Measurements from ENCODE around the gene CELSR1. TPM values are rescaled to one million over a fixed set of nuclear protein-coding genes. Genes with fewer than 3 reads are reported as not detected.
A peak's percentile ranks its signal among the peaks of the same experiment; 100 is the strongest.

The CELSR1 gene
- total and polyA plus RNA-seq, 2 of the 13 experiments (the other 11 are each of a cell fraction or from before 2014, with no cell fraction given), result 0.78 to 1.8 TPM

- TF ChIP-seq ZNF687 (CRISPR knock-in tag; IDR thresholded peaks at IDR 0.05), result peak; percentile 71
- no peak for TF ChIP-seq ZFP36 (IDR thresholded peaks at IDR 0.05; ENCODE audit: borderline replicate concordance, low read depth, low read length, partially characterized antibody)
- peak; percentile 71 for TF ChIP-seq KAT8 (CRISPR knock-in tag; IDR thresholded peaks at IDR 0.05)
- no peak for TF ChIP-seq ZNF839 (CRISPR knock-in tag; IDR thresholded peaks at IDR 0.05; ENCODE audit: borderline replicate concordance)
- TF ChIP-seq ZNF768 (CRISPR knock-in tag; IDR thresholded peaks at IDR 0.05), result peak; percentile 3; the same call in 1 of the 2 replicates
- peak; percentile 61; the same call in 1 of the 2 replicates for TF ChIP-seq ZBTB25 (CRISPR knock-in tag; IDR thresholded peaks at IDR 0.05)
- peak; percentile 63; the same call in 1 of the 2 replicates for TF ChIP-seq THAP9 (CRISPR knock-in tag; IDR thresholded peaks at IDR 0.05; ENCODE audit: borderline replicate concordance)
- TF ChIP-seq NR0B2 (CRISPR knock-in tag; IDR thresholded peaks at IDR 0.05), result no peak
- peak; percentile 43 for TF ChIP-seq XRCC5 (optimal IDR thresholded peaks at IDR 0.05; ENCODE audit: low read length)
- TF ChIP-seq CAMTA2 (CRISPR knock-in tag; IDR thresholded peaks at IDR 0.05; ENCODE audit: borderline replicate concordance), result no peak
- TF ChIP-seq KDM5A (IDR thresholded peaks at IDR 0.05; ENCODE audit: borderline replicate concordance, low read length), result no peak
- peak; percentile 61; the same call in 1 of the 2 replicates for TF ChIP-seq ZNF639 (CRISPR knock-in tag; conservative IDR thresholded peaks at IDR 0.05)
- TF ChIP-seq ZSCAN20 (CRISPR knock-in tag; IDR thresholded peaks at IDR 0.05; ENCODE audit: borderline replicate concordance), result no peak
- no peak for TF ChIP-seq ZNF512 (CRISPR knock-in tag; IDR thresholded peaks at IDR 0.05)
- TF ChIP-seq NCOA2 (CRISPR knock-in tag; IDR thresholded peaks at IDR 0.05), result peak; percentile 86
- TF ChIP-seq ZNF225 (CRISPR knock-in tag; IDR thresholded peaks at IDR 0.05), result no peak; the same call in 1 of the 2 replicates
Observed at GRCh38 chr22:46453006-46453828, 84.2 kb downstream of the CELSR1 start (continued).
